ENCODE data around the gene FBXO39. TPM values are rescaled to one million over a fixed set of nuclear protein-coding genes. Genes with fewer than 3 reads are reported as not detected.

The FBXO39 gene
- total RNA-seq, 4 donors from 2014 or later = not detected

DNA sequence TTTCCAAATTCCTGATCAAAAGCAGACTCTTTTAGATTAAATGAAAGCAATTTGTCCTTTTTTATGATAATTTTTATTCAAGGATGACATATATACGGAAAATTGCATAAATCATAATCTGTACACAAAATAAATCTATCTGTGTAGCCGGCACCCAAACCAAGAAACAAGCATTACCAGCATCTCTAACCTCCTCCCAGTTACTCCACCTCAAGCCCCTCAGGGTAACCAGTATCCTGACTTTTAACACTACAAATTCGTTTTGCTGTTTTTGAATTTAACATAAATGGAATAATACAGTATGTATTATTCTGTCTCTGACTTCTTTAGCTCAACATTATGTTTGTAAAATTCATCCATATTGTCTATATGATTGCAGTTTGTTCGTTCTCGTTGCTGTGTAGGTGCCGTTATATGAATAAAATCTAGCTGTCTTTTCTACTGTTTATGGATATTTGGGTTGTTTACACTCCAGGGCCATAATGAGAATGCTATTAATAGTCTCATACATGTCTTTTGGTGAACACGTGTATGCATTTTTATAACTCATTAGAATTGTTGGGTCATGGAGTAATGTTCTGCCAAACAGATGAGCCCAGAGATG is 54.5 kb downstream of the FBXO39 start:
- no peaks in the 10 kb centered on the region for H3K9me3 ChIP-seq
- intact Hi-C loops (cut with DNase I; ENCODE audit: low total_unique reads) = no loop called here

GRCh38 chr17:6831661-6832263 is 55.7 kb downstream of the FBXO39 start, which contains the start of gene TEKT1:
TSS of gene TEKT1 (minus strand) at chr17:6831729. CDS start at chr17:6830376, 1,353 bp downstream.
- in situ Hi-C loops (cut with MboI; ENCODE audit: low pct_ligation_motif_present in 1 of 4, low pct_unique_long_range_greater_than_20kb in 1 of 4, low sequenced_read_pairs in 3 of 4) = no loop called here
- no peak within 1 kb of the TSS for H3K27ac ChIP-seq
- peak; percentile 65 for DNase-seq
- no peaks in the 10 kb centered on the region for H3K36me3 ChIP-seq
- H3K9me3 ChIP-seq = no peaks in the 10 kb centered on the region
- intact Hi-C loops (cut with DNase I; ENCODE audit: low total_unique reads) = no loop called here
- peaks cover 0 to 11% (median 0%) of the 10 kb centered on the region in 4 donors for H3K4me1 ChIP-seq
- peak within 1 kb of the TSS in 1 of 4 donors; percentile 40 for H3K4me3 ChIP-seq
- WGBS, 2 donors (ENCODE audit: low coverage in 1 of 2) = 3 to 32% methylated on average over 3 to 33 of the region's 35 CpGs
- TF ChIP-seq EP300 (IDR thresholded peaks at IDR 0.05; ENCODE audit: low read depth) (no peak), POLR2AphosphoS5 (IDR thresholded peaks at IDR 0.05) (no peak), POLR2A (IDR thresholded peaks at IDR 0.05) (no peak)
- TF ChIP-seq, protein P1, sequence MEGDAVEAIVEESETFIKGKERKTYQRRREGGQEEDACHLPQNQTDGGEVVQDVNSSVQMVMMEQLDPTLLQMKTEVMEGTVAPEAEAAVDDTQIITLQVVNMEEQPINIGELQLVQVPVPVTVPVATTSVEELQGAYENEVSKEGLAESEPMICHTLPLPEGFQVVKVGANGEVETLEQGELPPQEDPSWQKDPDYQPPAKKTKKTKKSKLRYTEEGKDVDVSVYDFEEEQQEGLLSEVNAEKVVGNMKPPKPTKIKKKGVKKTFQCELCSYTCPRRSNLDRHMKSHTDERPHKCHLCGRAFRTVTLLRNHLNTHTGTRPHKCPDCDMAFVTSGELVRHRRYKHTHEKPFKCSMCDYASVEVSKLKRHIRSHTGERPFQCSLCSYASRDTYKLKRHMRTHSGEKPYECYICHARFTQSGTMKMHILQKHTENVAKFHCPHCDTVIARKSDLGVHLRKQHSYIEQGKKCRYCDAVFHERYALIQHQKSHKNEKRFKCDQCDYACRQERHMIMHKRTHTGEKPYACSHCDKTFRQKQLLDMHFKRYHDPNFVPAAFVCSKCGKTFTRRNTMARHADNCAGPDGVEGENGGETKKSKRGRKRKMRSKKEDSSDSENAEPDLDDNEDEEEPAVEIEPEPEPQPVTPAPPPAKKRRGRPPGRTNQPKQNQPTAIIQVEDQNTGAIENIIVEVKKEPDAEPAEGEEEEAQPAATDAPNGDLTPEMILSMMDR (IDR thresholded peaks at IDR 0.05) = no peak
- H3K27me3 ChIP-seq = peaks cover 70% of the 10 kb centered on the region

More for the DNA sequence above, 54.5 kb downstream of the FBXO39 start:
- no peak for DNase-seq
- H3K27ac ChIP-seq = no peak overlapping the region
- no peaks in the 10 kb centered on the region for H3K36me3 ChIP-seq
- in situ Hi-C loops (cut with MboI; ENCODE audit: low pct_ligation_motif_present in 1 of 4, low pct_unique_long_range_greater_than_20kb in 1 of 4, low sequenced_read_pairs in 3 of 4) = no loop called here
- H3K4me3 ChIP-seq = no peak overlapping the region
- 61% methylated on average over 7 of the region's 7 CpGs for WGBS, 2 donors (ENCODE audit: low coverage in 1 of 2)
- peaks cover 63% of the 10 kb centered on the region for H3K27me3 ChIP-seq
- TF ChIP-seq POLR2A (IDR thresholded peaks at IDR 0.05) = no peak
- TF ChIP-seq, protein P1 (IDR thresholded peaks at IDR 0.05) = no peak
- TF ChIP-seq EP300 (IDR thresholded peaks at IDR 0.05; ENCODE audit: low read depth) = no peak
- TF ChIP-seq POLR2AphosphoS5 (IDR thresholded peaks at IDR 0.05) = no peak
- peaks cover 0 to 11% (median 0%) of the 10 kb centered on the region in 4 donors for H3K4me1 ChIP-seq

Small RNA genes lying within 50 kb of the gene (small RNA-seq; reads per million reads assigned to genes)
- 0 reads per million in 4 donors for gene AC004706.2

Other genes with a start within 250 kb of the FBXO39 start
- gene PITPNM3, start 219.7 kb upstream of the FBXO39 start, total RNA-seq = 10 to 100 TPM; 12.7 to 51.6 (median 29.7) TPM
- 10 to 100 TPM in 3 of 4 donors, 1 to 10 TPM in 1; 9.8 to 41.1 (median 16.9) TPM for gene KIAA0753, start 135.5 kb upstream of the FBXO39 start, total RNA-seq
- gene TXNDC17, start 135.2 kb upstream of the FBXO39 start, total RNA-seq = 100 to 1,000 TPM in 3 of 4 donors, 10 to 100 TPM in 1; 60.2 to 439 (median 238) TPM
- 10 to 100 TPM in 1 of 4 donors, 1 to 10 TPM in 3; 1.2 to 36.3 (median 5.9) TPM for gene MED31, start 124.6 kb upstream of the FBXO39 start, total RNA-seq
- 1 to 10 TPM in 2 of 4 donors, not detected in 2; 1.4 to 1.7 TPM for gene C17orf100, start 124.5 kb upstream of the FBXO39 start, total RNA-seq
- gene SLC13A5, start 62.8 kb upstream of the FBXO39 start, total RNA-seq = not detected
- gene XAF1, start 20.2 kb upstream of the FBXO39 start, total RNA-seq = 10 to 100 TPM in 3 of 4 donors, 1 to 10 TPM in 1; 6.7 to 15.5 (median 14.1) TPM
- gene TEKT1, start 55.5 kb downstream of the FBXO39 start, total RNA-seq = not detected
- gene ALOX12, start 219.8 kb downstream of the FBXO39 start, total RNA-seq = not detected
- gene RNASEK, start 236.4 kb downstream of the FBXO39 start, total RNA-seq = 100 to 1,000 TPM in 2 of 4 donors, 10 to 100 TPM in 2; 38.8 to 177 (median 118) TPM
- gene BCL6B, start 246.8 kb downstream of the FBXO39 start, total RNA-seq = 1 to 10 TPM in 1 of 4 donors, under 1 TPM in 2, not detected in 1; 0.32 to 1.8 (median 0.82) TPM

All from transverse colon (tissue), 4 donors.